A549 (cell line): ENCODE results near the gene NLRC3.

Source experiments
- CBX8 ChIP-seq: fragments of 200-600 bp; sonication (generic); IDR thresholded peaks from 2 replicates; pipeline ENCODE4 v1.6.1; 2016
- EP300 ChIP-seq, 2 experiments: fragments of >200 bp; sonication (Bioruptor Twin); formaldehyde crosslinking; IDR thresholded peaks; 2 replicates in 1 of 2; 3 replicates in 1 of 2; pipeline ENCODE4 v1.6.1; 2016 to 2017
- HOXA7 ChIP-seq: fragments of 250-450 bp; sonication (Bioruptor Pico); IDR thresholded peaks from 2 replicates; pipeline ENCODE4 v1.5.0; 2020; ENCODE audit warnings: mild to moderate bottlenecking, moderate library complexity
- TF ChIP-seq, protein P1 (sequence below): fragments of >200 bp; sonication (Bioruptor Twin); formaldehyde crosslinking; IDR thresholded peaks from 3 replicates; pipeline ENCODE4 v1.5.1; 2016
- TF ChIP-seq, protein P2 (sequence below): fragments of 250-450 bp; sonication (Bioruptor Pico); IDR thresholded peaks from 2 replicates; pipeline ENCODE4 v1.5.0; 2021; ENCODE audit warnings: mild to moderate bottlenecking, moderate library complexity, borderline replicate concordance

DNA sequence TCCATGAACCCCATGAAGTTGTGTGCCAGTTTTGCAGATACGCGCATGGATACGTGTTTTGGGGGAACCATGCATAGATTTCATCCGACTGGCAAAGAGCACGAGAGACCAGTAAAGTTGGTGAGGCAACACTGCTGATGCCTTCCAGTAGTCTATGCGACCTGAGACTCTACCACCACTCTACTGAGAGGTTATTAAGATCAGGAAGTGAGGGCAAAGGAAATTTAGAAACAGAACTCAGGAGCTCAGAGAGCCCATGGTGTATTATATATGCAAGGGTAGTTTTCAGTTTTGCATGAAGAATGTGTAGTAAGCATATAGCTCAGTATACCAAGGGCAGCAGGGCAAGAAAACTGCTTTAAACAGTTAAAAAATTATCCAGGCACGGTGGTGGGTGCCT lies 30.0 kb upstream of the NLRC3 start:
- TF ChIP-seq, protein P1, sequence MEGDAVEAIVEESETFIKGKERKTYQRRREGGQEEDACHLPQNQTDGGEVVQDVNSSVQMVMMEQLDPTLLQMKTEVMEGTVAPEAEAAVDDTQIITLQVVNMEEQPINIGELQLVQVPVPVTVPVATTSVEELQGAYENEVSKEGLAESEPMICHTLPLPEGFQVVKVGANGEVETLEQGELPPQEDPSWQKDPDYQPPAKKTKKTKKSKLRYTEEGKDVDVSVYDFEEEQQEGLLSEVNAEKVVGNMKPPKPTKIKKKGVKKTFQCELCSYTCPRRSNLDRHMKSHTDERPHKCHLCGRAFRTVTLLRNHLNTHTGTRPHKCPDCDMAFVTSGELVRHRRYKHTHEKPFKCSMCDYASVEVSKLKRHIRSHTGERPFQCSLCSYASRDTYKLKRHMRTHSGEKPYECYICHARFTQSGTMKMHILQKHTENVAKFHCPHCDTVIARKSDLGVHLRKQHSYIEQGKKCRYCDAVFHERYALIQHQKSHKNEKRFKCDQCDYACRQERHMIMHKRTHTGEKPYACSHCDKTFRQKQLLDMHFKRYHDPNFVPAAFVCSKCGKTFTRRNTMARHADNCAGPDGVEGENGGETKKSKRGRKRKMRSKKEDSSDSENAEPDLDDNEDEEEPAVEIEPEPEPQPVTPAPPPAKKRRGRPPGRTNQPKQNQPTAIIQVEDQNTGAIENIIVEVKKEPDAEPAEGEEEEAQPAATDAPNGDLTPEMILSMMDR = no peak
- TF ChIP-seq, protein P2, sequence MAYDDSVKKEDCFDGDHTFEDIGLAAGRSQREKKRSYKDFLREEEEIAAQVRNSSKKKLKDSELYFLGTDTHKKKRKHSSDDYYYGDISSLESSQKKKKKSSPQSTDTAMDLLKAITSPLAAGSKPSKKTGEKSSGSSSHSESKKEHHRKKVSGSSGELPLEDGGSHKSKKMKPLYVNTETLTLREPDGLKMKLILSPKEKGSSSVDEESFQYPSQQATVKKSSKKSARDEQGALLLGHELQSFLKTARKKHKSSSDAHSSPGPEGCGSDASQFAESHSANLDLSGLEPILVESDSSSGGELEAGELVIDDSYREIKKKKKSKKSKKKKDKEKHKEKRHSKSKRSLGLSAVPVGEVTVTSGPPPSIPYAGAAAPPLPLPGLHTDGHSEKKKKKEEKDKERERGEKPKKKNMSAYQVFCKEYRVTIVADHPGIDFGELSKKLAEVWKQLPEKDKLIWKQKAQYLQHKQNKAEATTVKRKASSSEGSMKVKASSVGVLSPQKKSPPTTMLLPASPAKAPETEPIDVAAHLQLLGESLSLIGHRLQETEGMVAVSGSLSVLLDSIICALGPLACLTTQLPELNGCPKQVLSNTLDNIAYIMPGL (CRISPR knock-in tag) = no peak
- TF ChIP-seq HOXA7 = no peak
- TF ChIP-seq CBX8 = no peak
- TF ChIP-seq EP300 (IDR thresholded peaks at IDR 0.05) = no peak
